Activated T-helper 1 cell treated with anti-CD3 and anti-CD28 coated beads, Interleukin-12 subunit alpha, Interleukin-12 subunit beta, Interleukin-2, Interleukin-4 antibody, amounts not matched to agents 30 ng/mL and 10 ng/mL and 1 ng/mL, durations not matched to agents 14 hours and 24 hours and 36 hours (primary cell): ENCODE measurements around the gene LTB4R2. TPM values are rescaled to one million over a fixed set of nuclear protein-coding genes. Genes with fewer than 3 reads are reported as not detected.

Experiments
- DNase-seq: peaks from one replicate; pipeline ENCODE4 v3.0.0; 2021; ENCODE audit warnings: low spot score
- H3K27ac Mint-ChIP-seq: one replicate; pipeline ENCODE4 v1.8.0; 2021; ENCODE audit warnings: mild to moderate bottlenecking, mixed read lengths
- H3K27me3 Mint-ChIP-seq: one replicate; pipeline ENCODE4 v1.8.0; 2022; ENCODE audit warnings: mild to moderate bottlenecking, moderate library complexity, mixed read lengths; ENCODE audit not compliant: insufficient read depth
- H3K36me3 Mint-ChIP-seq: one replicate; pipeline ENCODE4 v1.8.0; 2021; ENCODE audit warnings: low read depth, mixed read lengths
- H3K4me1 Mint-ChIP-seq: one replicate; pipeline ENCODE4 v1.8.0; 2021; ENCODE audit warnings: low read depth, mixed read lengths
- H3K4me3 Mint-ChIP-seq: one replicate; pipeline ENCODE4 v1.8.0; 2021; ENCODE audit warnings: mild to moderate bottlenecking, moderate library complexity, mixed read lengths
- H3K9me3 Mint-ChIP-seq: one replicate; pipeline ENCODE4 v1.8.0; 2021; ENCODE audit warnings: mixed read lengths
- intact Hi-C: fragments of 100-400 bp; cut with micrococcal nuclease; formaldehyde crosslinking; loops from one replicate; pipeline ENCODE4 v1.15.1; 2024
- total RNA-seq: library from RNA; stranded (reverse); gene quantifications from 2 replicates; pipeline ENCODE4 v1.2.3, GENCODE V29; 2022

Gene LTB4R2
- total RNA-seq, 1 donor from 2014 or later = 8.9 TPM

GRCh38 chr14:24296341-24297157 lies 13.4 kb upstream of the LTB4R2 start:
- DNase-seq = peak; percentile 66
- Mint-ChIP-seq H3K36me3 (peaks cover 34% of the 10 kb centered on the region), H3K27me3 (peaks cover 3% of the 10 kb centered on the region), H3K9me3 (no peaks in the 10 kb centered on the region), H3K4me3 (no peak overlapping the region), H3K27ac (peak overlapping the region; percentile 83), H3K4me1 (peaks cover 44% of the 10 kb centered on the region)
- intact Hi-C loops = loop anchor here (1.0 kb wide), 6 partner anchors 7 to 282 kb away; partner anchors contain the start of genes GMPR2, MDP1 and NEDD8

GRCh38 chr14:24297190-24297964 lies 12.6 kb upstream of the LTB4R2 start:
- intact Hi-C loops = loop anchor here (1.0 kb wide), 4 partner anchors 8 to 81 kb away; partner anchors contain the start of genes GMPR2, MDP1 and NEDD8
- Mint-ChIP-seq H3K27ac (peak overlapping the region; percentile 83), H3K4me1 (peaks cover 44% of the 10 kb centered on the region), H3K27me3 (peaks cover 3% of the 10 kb centered on the region), H3K36me3 (peaks cover 37% of the 10 kb centered on the region), H3K4me3 (peak overlapping the region; percentile 4), H3K9me3 (no peaks in the 10 kb centered on the region)
- DNase-seq = no peak

- Mint-ChIP-seq H3K4me1 (peaks cover 44% of the 10 kb centered on the region), H3K4me3 (peak overlapping the region; percentile 94), H3K36me3 (peaks cover 39% of the 10 kb centered on the region), H3K27ac (peak overlapping the region; percentile 96), H3K9me3 (no peaks in the 10 kb centered on the region), H3K27me3 (no peaks in the 10 kb centered on the region)
- intact Hi-C loops = loop anchor here (1.0 to 2.0 kb wide), 6 partner anchors 9 to 184 kb away; partner anchors contain the start of genes EMC9, IRF9 and RABGGTA
- DNase-seq = no peak
Observed at GRCh38 chr14:24298892-24299254, 11.1 kb upstream of the LTB4R2 start.

- peaks cover 43% of the 10 kb centered on the region for H3K36me3 Mint-ChIP-seq
- H3K27me3 Mint-ChIP-seq = no peaks in the 10 kb centered on the region
- intact Hi-C loops = loop anchor here (1.0 to 2.0 kb wide), 6 partner anchors 9 to 184 kb away; partner anchors contain the start of genes EMC9, IRF9 and RABGGTA
- peak; percentile 90 for DNase-seq
- H3K4me3 Mint-ChIP-seq = peak within 1 kb of the TSS; percentile 94
- H3K9me3 Mint-ChIP-seq = no peaks in the 10 kb centered on the region
- H3K4me1 Mint-ChIP-seq = peaks cover 44% of the 10 kb centered on the region
- peak within 1 kb of the TSS; percentile 96 for H3K27ac Mint-ChIP-seq
Observed at GRCh38 chr14:24299255-24300191, 10.4 kb upstream of the LTB4R2 start, which contains the start of the genes DHRS1 and NOP9. Gene DHRS1 (minus strand): TSS chr14:24299780. CDS start chr14:24299106, 674 bp downstream. Gene NOP9 (plus strand): TSS chr14:24299850. CDS start chr14:24299955, 105 bp downstream.

- Mint-ChIP-seq H3K9me3 (no peaks in the 10 kb centered on the region), H3K36me3 (peaks cover 48% of the 10 kb centered on the region), H3K27me3 (no peaks in the 10 kb centered on the region), H3K27ac (peak overlapping the region; percentile 96), H3K4me3 (peak overlapping the region; percentile 94), H3K4me1 (peaks cover 44% of the 10 kb centered on the region)
- DNase-seq = no peak
- intact Hi-C loops = no loop called here
Observed at GRCh38 chr14:24300326-24300980, 9.5 kb upstream of the LTB4R2 start.

- Mint-ChIP-seq H3K4me1 (peaks cover 38% of the 10 kb centered on the region), H3K36me3 (peaks cover 64% of the 10 kb centered on the region), H3K27ac (no peak overlapping the region), H3K9me3 (no peaks in the 10 kb centered on the region), H3K27me3 (no peaks in the 10 kb centered on the region), H3K4me3 (no peak overlapping the region)
- DNase-seq = no peak
- intact Hi-C loops = no loop called here
Observed at GRCh38 chr14:24304019-24304387, 5.9 kb upstream of the LTB4R2 start.

- Mint-ChIP-seq H3K9me3 (no peaks in the 10 kb centered on the region), H3K27me3 (peaks cover 1% of the 10 kb centered on the region), H3K4me3 (no peak overlapping the region), H3K4me1 (peaks cover 44% of the 10 kb centered on the region), H3K36me3 (peaks cover 65% of the 10 kb centered on the region), H3K27ac (peak overlapping the region; percentile 64)
- no peak for DNase-seq
- intact Hi-C loops = no loop called here
Observed at GRCh38 chr14:24307156-24307574, 2.8 kb upstream of the LTB4R2 start.

GRCh38 chr14:24307575-24308341 lies 2.2 kb upstream of the LTB4R2 start, which contains the start of gene CIDEB:
Gene CIDEB (minus strand): TSS chr14:24307977. CDS start chr14:24307858, 119 bp downstream.
- H3K4me3 Mint-ChIP-seq = peak within 1 kb of the TSS; percentile 25
- H3K27me3 Mint-ChIP-seq = peaks cover 1% of the 10 kb centered on the region
- H3K9me3 Mint-ChIP-seq = no peaks in the 10 kb centered on the region
- H3K36me3 Mint-ChIP-seq = peaks cover 62% of the 10 kb centered on the region
- intact Hi-C loops = loop anchor here (1.0 kb wide), 3 partner anchors 8 to 91 kb away; partner anchors contain the start of genes DHRS1, MDP1 and NOP9
- DNase-seq = peak; percentile 45
- H3K27ac Mint-ChIP-seq = peak within 1 kb of the TSS; percentile 64
- peaks cover 50% of the 10 kb centered on the region for H3K4me1 Mint-ChIP-seq

GRCh38 chr14:24308342-24309124 lies 1.4 kb upstream of the LTB4R2 start:
- Mint-ChIP-seq H3K4me1 (peaks cover 58% of the 10 kb centered on the region), H3K4me3 (peak overlapping the region; percentile 25), H3K9me3 (no peaks in the 10 kb centered on the region), H3K27ac (no peak overlapping the region), H3K27me3 (peaks cover 1% of the 10 kb centered on the region), H3K36me3 (peaks cover 61% of the 10 kb centered on the region)
- intact Hi-C loops = loop anchor here (1.0 kb wide), 3 partner anchors 9 to 92 kb away; partner anchors contain the start of genes DHRS1, MDP1 and NOP9
- DNase-seq = no peak

- Mint-ChIP-seq H3K36me3 (peaks cover 50% of the 10 kb centered on the region), H3K4me1 (peaks cover 75% of the 10 kb centered on the region), H3K4me3 (peak overlapping the region; percentile 78), H3K27me3 (peaks cover 1% of the 10 kb centered on the region), H3K27ac (peak overlapping the region; percentile 84), H3K9me3 (no peaks in the 10 kb centered on the region)
- intact Hi-C loops = loop anchor here (1.0 kb wide), 1 partner anchor 121 kb away; no protein-coding TSS in a partner anchor
- DNase-seq = no peak
Observed at GRCh38 chr14:24310265-24310645, 315 bp downstream of the LTB4R2 start.
